ENCODE data around the gene LRRN2.

GRCh38 chr1:204580862-204581261 lies 104.7 kb downstream of the LRRN2 start:
- TF ChIP-seq CHD2 (IDR thresholded peaks at IDR 0.05; ENCODE audit: low read length, partially characterized antibody), result no peak
- no peak for TF ChIP-seq CTCF (IDR thresholded peaks at IDR 0.05)
- no peak for TF ChIP-seq FOXJ3 (CRISPR knock-in tag; IDR thresholded peaks at IDR 0.05)
- no peak for TF ChIP-seq USF2 (IDR thresholded peaks at IDR 0.05; ENCODE audit: borderline replicate concordance, low read depth, low read length)
- TF ChIP-seq MEF2A (IDR thresholded peaks at IDR 0.05; ENCODE audit: borderline replicate concordance, low read depth), result no peak
- no peak for TF ChIP-seq GABPA (IDR thresholded peaks at IDR 0.05; ENCODE audit: low read depth)
- TF ChIP-seq MAX (IDR thresholded peaks at IDR 0.05; ENCODE audit: low read depth), result no peak
- TF ChIP-seq EZH2phosphoT487 (IDR thresholded peaks at IDR 0.05; ENCODE audit: borderline replicate concordance, low read depth), result no peak
- no peak for TF ChIP-seq FOSL2 (IDR thresholded peaks at IDR 0.05; ENCODE audit: borderline replicate concordance, low read depth)
- no peak for TF ChIP-seq REST (IDR thresholded peaks at IDR 0.05; ENCODE audit: low read depth, low read length)
- no peak for TF ChIP-seq JUND (IDR thresholded peaks at IDR 0.05)
- no peak for TF ChIP-seq SIN3A (IDR thresholded peaks at IDR 0.05; ENCODE audit: borderline replicate concordance, low read depth, low read length)
